Measurements from ENCODE around the gene EXOC6B.

DNA sequence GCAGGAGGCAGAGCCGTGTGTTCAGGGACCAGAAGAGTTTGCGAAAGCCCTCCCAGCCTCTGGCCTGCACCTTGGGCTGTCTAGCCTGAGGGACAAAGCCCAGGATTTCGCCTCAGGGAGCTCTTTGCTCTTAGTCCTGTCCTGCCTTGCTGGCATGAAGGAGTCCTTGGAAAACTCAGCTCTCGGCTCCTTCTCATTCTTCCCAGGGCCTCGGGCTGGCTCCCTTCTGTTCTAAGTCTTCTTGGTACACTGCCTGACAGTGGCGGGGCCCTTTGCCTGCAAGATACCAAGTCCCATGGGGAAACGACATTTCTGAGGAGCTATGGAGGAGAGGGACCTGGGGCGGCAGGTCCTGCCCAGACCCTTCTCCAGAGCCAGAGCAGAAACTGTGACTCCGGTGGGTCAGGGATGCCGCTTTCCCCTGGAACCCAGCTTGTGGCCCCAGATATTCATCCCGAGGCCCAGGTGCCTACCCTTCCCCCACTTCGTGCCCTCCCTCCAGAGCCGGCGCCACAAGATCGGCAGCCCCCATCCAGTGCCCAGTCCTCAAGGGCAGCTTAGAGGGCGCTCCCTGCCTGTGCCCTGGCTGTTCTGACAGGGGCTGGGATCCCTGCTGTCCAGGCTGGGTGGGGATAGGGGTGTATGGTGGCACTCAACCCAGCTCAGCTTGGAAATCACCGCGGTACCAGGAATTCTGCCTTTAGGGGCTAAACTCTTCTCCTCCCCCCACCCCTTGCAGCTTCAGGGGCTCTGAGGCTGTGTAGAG is 672.6 kb downstream of the EXOC6B start:
- TF ChIP-seq CSDC2 (CRISPR knock-in tag; IDR thresholded peaks at IDR 0.05) (no peak), OSR1 (CRISPR knock-in tag; IDR thresholded peaks at IDR 0.05) (no peak), ZNF70 (CRISPR knock-in tag; IDR thresholded peaks at IDR 0.05) (no peak)
- TF ChIP-seq, protein P1, sequence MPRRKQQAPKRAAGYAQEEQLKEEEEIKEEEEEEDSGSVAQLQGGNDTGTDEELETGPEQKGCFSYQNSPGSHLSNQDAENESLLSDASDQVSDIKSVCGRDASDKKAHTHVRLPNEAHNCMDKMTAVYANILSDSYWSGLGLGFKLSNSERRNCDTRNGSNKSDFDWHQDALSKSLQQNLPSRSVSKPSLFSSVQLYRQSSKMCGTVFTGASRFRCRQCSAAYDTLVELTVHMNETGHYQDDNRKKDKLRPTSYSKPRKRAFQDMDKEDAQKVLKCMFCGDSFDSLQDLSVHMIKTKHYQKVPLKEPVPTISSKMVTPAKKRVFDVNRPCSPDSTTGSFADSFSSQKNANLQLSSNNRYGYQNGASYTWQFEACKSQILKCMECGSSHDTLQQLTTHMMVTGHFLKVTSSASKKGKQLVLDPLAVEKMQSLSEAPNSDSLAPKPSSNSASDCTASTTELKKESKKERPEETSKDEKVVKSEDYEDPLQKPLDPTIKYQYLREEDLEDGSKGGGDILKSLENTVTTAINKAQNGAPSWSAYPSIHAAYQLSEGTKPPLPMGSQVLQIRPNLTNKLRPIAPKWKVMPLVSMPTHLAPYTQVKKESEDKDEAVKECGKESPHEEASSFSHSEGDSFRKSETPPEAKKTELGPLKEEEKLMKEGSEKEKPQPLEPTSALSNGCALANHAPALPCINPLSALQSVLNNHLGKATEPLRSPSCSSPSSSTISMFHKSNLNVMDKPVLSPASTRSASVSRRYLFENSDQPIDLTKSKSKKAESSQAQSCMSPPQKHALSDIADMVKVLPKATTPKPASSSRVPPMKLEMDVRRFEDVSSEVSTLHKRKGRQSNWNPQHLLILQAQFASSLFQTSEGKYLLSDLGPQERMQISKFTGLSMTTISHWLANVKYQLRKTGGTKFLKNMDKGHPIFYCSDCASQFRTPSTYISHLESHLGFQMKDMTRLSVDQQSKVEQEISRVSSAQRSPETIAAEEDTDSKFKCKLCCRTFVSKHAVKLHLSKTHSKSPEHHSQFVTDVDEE (CRISPR knock-in tag; IDR thresholded peaks at IDR 0.05): no peak
- TF ChIP-seq, protein P2, sequence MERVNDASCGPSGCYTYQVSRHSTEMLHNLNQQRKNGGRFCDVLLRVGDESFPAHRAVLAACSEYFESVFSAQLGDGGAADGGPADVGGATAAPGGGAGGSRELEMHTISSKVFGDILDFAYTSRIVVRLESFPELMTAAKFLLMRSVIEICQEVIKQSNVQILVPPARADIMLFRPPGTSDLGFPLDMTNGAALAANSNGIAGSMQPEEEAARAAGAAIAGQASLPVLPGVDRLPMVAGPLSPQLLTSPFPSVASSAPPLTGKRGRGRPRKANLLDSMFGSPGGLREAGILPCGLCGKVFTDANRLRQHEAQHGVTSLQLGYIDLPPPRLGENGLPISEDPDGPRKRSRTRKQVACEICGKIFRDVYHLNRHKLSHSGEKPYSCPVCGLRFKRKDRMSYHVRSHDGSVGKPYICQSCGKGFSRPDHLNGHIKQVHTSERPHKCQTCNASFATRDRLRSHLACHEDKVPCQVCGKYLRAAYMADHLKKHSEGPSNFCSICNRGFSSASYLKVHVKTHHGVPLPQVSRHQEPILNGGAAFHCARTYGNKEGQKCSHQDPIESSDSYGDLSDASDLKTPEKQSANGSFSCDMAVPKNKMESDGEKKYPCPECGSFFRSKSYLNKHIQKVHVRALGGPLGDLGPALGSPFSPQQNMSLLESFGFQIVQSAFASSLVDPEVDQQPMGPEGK (CRISPR knock-in tag; IDR thresholded peaks at IDR 0.05; ENCODE audit: borderline replicate concordance): no peak

All from SK-N-SH treated with all-trans-retinoic acid at 6 μM for 48 hours (cell line).